NCI-H2029 (cell line): ENCODE results near the gene LRRC41.
"Not testable (repeated sequence)": the region's sequence is repeated elsewhere in the genome, so short reads cannot be mapped to it uniquely, and the experiment has no call there.

Experiments
- DNase-seq: peaks from one replicate; lab custom pipeline; 2025; lab: John Stamatoyannopoulos, UW

Gene LRRC41

GRCh38 chr1:46244656-46245371 is 58.6 kb downstream of the LRRC41 start:
- no peak for DNase-seq

- DNase-seq, result not testable (repeated sequence)
These were observed 59.6 kb downstream of the LRRC41 start for GRCh38 chr1:46243831-46244230.

GRCh38 chr1:46242918-46243317 is 60.5 kb downstream of the LRRC41 start:
- DNase-seq, result no peak

GRCh38 chr1:46241733-46242132 is 61.7 kb downstream of the LRRC41 start:
- not testable (repeated sequence) for DNase-seq

- DNase-seq, result not testable (repeated sequence)
These were observed 64.6 kb downstream of the LRRC41 start for GRCh38 chr1:46238865-46239264.

- DNase-seq, result no peak
These were observed 66.5 kb downstream of the LRRC41 start for GRCh38 chr1:46236882-46237281.

GRCh38 chr1:46231231-46231630 is 72.2 kb downstream of the LRRC41 start:
- DNase-seq, result not testable (repeated sequence)
